Measurements from ENCODE around the gene COA1. TPM values are rescaled to one million over a fixed set of nuclear protein-coding genes. Genes with fewer than 3 reads are reported as not detected.
"Not testable (repeated sequence)": the region's sequence is repeated elsewhere in the genome, so short reads cannot be mapped to it uniquely, and the experiment has no call there.

The COA1 gene
- total RNA-seq, 1 experiment from 2014 or later = 102 TPM

- DNase-seq (ENCODE audit: low read depth) = peak; percentile 49
Observed at GRCh38 chr7:43758029-43758821, 28.9 kb upstream of the COA1 start, which contains the start of gene BLVRA. TSS of gene BLVRA (plus strand) at chr7:43758680. CDS start at chr7:43771159, 12,479 bp downstream.

- DNase-seq (ENCODE audit: low read depth) = no peak
Observed at GRCh38 chr7:43757073-43757720, 27.9 kb upstream of the COA1 start.

- peak; percentile 88 for DNase-seq (ENCODE audit: low read depth)
Observed at GRCh38 chr7:43756368-43757072, 27.2 kb upstream of the COA1 start.

GRCh38 chr7:43754596-43754995 is 25.3 kb upstream of the COA1 start:
- no peak for DNase-seq (ENCODE audit: low read depth)

- no peak for DNase-seq (ENCODE audit: low read depth)
Observed at GRCh38 chr7:43753843-43754242, 24.5 kb upstream of the COA1 start.

GRCh38 chr7:43753271-43753810 is 24.0 kb upstream of the COA1 start:
- no peak for DNase-seq (ENCODE audit: low read depth)

- DNase-seq (ENCODE audit: low read depth) = no peak
Observed at GRCh38 chr7:43752411-43752810, 23.1 kb upstream of the COA1 start.

- no peak for DNase-seq (ENCODE audit: low read depth)
Observed at GRCh38 chr7:43750016-43750887, 20.9 kb upstream of the COA1 start.

- DNase-seq (ENCODE audit: low read depth) = no peak
Observed at GRCh38 chr7:43749383-43749940, 20.1 kb upstream of the COA1 start.

GRCh38 chr7:43747328-43748105 is 18.2 kb upstream of the COA1 start:
- DNase-seq (ENCODE audit: low read depth) = no peak

GRCh38 chr7:43742692-43743091 is 13.4 kb upstream of the COA1 start:
- no peak for DNase-seq (ENCODE audit: low read depth)

GRCh38 chr7:43737467-43738127 is 8.3 kb upstream of the COA1 start:
- DNase-seq (ENCODE audit: low read depth) = no peak

GRCh38 chr7:43735802-43736603 is 6.7 kb upstream of the COA1 start:
- DNase-seq (ENCODE audit: low read depth) = peak; percentile 51

GRCh38 chr7:43735403-43735801 is 6.1 kb upstream of the COA1 start:
- DNase-seq (ENCODE audit: low read depth) = no peak

GRCh38 chr7:43734575-43735332 is 5.4 kb upstream of the COA1 start:
- DNase-seq (ENCODE audit: low read depth) = not testable (repeated sequence)

- DNase-seq (ENCODE audit: low read depth) = not testable (repeated sequence)
Observed at GRCh38 chr7:43731494-43731893, 2.2 kb upstream of the COA1 start.

GRCh38 chr7:43729924-43730248 is 563 bp upstream of the COA1 start:
- no peak for DNase-seq (ENCODE audit: low read depth)

GRCh38 chr7:43727494-43727893 is 1.8 kb downstream of the COA1 start:
- no peak for DNase-seq (ENCODE audit: low read depth)
